K562 (cell line): ENCODE data around the gene CNNM4.
A peak's percentile ranks its signal among the peaks of the same experiment; 100 is the strongest.

Experiments
- MCM2 ChIP-seq: fragments of 450-650 bp; IDR thresholded peaks from 2 replicates; pipeline ENCODE4 v1.6.1; 2017; ENCODE audit warnings: low read depth, mild to moderate bottlenecking
- TF ChIP-seq, protein P1 (sequence below), 3 experiments: IDR thresholded peaks in 2 of 3; conservative IDR thresholded peaks in 1 of 3; 2 replicates each; pipeline ENCODE4 v1.5.1; 2011 to 2012; ENCODE audit warnings: low read length in 3 of 3, mild to moderate bottlenecking in 3 of 3, control low read depth in 2 of 3, improper control_type of control experiment in 1 of 3, inconsistent platforms in 1 of 3, low read depth in 1 of 3, mixed read lengths in 1 of 3, moderate library complexity in 1 of 3; ENCODE audit not compliant: insufficient read depth in 2 of 3

DNA sequence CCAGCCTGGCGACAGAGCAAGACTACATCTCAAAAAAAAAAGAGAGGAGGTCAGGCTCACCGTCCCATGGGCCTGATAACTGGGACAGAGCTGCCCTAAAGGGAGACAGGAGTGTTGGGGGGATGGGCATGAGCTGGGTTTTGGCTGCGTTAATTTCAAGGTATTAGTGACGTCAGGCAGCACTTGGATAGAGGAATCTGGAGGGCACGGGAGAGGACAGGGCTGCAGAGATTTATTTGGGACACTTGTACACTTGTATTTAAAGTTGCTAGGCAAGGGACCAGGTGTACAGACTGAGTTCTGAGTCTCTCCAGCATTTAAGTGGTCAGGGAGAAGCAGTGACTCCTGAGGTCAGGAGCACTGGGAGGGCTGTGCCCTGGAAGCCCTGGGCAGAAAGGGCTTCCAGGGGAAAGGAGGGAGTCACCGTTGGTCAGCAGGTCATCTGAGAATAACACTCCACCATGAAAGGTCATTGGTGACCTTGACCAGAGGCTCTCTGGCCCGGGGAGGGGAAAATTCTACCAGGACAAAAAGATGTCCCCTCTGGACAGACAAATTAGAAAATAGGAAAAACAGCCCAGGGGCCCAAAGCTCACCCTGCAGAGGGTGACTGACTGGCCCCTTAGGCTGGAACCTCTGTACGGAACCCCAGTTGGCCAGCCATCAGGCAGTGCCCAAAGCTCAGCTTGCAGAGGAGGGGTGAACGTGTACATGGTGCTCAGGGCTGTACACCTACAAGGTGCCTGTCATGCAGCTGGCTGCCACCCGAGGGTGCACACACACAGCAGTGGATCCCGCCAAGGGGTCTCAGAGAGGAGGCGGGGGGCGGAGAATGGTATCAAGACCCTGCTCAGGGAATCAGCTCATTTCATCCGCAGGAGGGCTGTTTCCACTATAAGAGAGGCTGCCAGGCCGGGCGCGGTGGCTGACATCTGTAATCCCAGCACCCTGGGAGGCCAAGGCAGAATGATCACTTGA is 32.4 kb downstream of the CNNM4 start:
- TF ChIP-seq, protein P1, sequence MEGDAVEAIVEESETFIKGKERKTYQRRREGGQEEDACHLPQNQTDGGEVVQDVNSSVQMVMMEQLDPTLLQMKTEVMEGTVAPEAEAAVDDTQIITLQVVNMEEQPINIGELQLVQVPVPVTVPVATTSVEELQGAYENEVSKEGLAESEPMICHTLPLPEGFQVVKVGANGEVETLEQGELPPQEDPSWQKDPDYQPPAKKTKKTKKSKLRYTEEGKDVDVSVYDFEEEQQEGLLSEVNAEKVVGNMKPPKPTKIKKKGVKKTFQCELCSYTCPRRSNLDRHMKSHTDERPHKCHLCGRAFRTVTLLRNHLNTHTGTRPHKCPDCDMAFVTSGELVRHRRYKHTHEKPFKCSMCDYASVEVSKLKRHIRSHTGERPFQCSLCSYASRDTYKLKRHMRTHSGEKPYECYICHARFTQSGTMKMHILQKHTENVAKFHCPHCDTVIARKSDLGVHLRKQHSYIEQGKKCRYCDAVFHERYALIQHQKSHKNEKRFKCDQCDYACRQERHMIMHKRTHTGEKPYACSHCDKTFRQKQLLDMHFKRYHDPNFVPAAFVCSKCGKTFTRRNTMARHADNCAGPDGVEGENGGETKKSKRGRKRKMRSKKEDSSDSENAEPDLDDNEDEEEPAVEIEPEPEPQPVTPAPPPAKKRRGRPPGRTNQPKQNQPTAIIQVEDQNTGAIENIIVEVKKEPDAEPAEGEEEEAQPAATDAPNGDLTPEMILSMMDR (IDR thresholded peaks at IDR 0.05 in 2 of 3, conservative IDR thresholded peaks at IDR 0.05 in 1 of 3; ENCODE audit: insufficient read depth in 2 of 3, low read depth in 1 of 3, low read length in 3 of 3) = peak in 1 of 3 experiments; percentile 32; a peak in 2 of 6 replicates
- no peak for TF ChIP-seq MCM2
